HAP-1 (cell line): ENCODE results near the gene ZNF462.

Source experiments
- DNase-seq, 2 experiments: peaks; one replicate each; pipeline ENCODE4 v3.0.0-alpha.2; 2016 to 2020; ENCODE audit warnings: low spot score in 2 of 2
- H3K27me3 ChIP-seq: fragments of 250-450 bp; sonication (Bioruptor Pico); 2 replicates; pipeline ENCODE4 v1.5.1; 2020; ENCODE audit warnings: low read depth, mild to moderate bottlenecking, moderate library complexity
- H3K36me3 ChIP-seq: fragments of 250-450 bp; sonication (Bioruptor Pico); replicated peaks from 2 replicates; pipeline ENCODE4 v1.5.1; 2020; ENCODE audit warnings: mild to moderate bottlenecking
- H3K4me1 ChIP-seq: fragments of 250-450 bp; sonication (Bioruptor Pico); 2 replicates; pipeline ENCODE4 v1.5.1; 2020; ENCODE audit warnings: mild to moderate bottlenecking
- H3K4me3 ChIP-seq: fragments of 250-450 bp; sonication (Bioruptor Pico); 2 replicates; pipeline ENCODE4 v1.5.1; 2020; ENCODE audit warnings: mild to moderate bottlenecking, moderate library complexity
- H3K9me3 ChIP-seq: fragments of 250-450 bp; sonication (Bioruptor Pico); 2 replicates; pipeline ENCODE4 v1.5.1; 2020; ENCODE audit warnings: mild to moderate bottlenecking, moderate library complexity
- in situ Hi-C: fragments of 300-500 bp; cut with MboI; formaldehyde crosslinking; loops from 3 replicates; pipeline ENCODE4 v1.14.3; 2020; ENCODE audit warnings: low sequenced_read_pairs, inconsistent platforms, mixed read lengths

Gene ZNF462

DNA sequence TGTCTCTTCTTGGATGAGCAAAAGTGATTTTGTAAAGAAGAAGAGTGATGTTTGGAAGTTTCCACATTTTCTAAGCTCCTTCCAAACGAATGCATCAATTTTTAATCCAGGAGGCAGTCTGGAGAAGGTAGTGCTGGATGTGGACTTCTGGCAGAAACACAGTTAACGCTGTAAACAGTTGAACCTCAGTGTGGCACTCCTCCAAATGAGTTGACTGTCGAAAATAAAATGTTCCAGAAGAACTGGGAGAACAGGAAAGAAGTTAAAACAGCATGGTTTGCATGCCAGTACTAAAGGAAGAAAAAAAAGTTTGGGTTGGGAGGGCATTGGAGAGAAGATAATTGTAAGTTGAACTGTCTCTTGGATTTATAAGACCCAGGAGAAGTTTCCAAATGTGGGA lies 6.5 kb downstream of the ZNF462 start:
- Histone ChIP-seq H3K9me3 (no peaks in the 10 kb centered on the region; the same call in 1 of the 2 replicates), H3K4me1 (peaks cover 10% of the 10 kb centered on the region; the same call in 1 of the 2 replicates), H3K4me3 (no peak overlapping the region), H3K36me3 (peaks cover 3% of the 10 kb centered on the region; the same call in 1 of the 2 replicates), H3K27me3 (no peaks in the 10 kb centered on the region)
- in situ Hi-C loops: no loop called here
- DNase-seq: no peak

DNA sequence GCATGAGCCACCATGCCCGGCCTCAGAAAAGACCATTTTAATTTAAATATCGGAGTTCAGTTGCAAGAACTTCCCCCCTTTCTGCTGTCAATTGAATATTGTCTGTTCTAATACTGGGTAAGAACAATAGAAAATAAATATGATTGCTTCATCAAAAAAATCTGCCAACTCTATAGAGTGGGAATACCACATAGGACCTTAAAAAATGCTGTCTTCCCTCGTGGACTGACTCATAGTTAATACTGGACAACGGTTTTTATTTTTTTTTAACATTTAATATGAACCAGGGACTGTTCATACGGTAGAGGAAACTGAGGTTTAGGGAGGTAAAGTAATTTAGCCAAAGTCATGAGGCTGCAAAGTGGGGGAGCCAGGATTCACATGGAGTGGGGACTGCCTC lies 9.7 kb downstream of the ZNF462 start:
- no peaks in the 10 kb centered on the region for H3K27me3 ChIP-seq
- H3K4me1 ChIP-seq: peaks cover 8% of the 10 kb centered on the region

GRCh38 chr9:106874031-106874430 lies 11.1 kb downstream of the ZNF462 start:
- Histone ChIP-seq H3K27me3 (no peaks in the 10 kb centered on the region), H3K4me1 (peaks cover 21% of the 10 kb centered on the region), H3K9me3 (no peaks in the 10 kb centered on the region), H3K4me3 (no peak overlapping the region), H3K36me3 (peaks cover 3% of the 10 kb centered on the region; the same call in 1 of the 2 replicates)
- DNase-seq: no peak
- in situ Hi-C loops: no loop called here

More for the DNA sequence above, 9.7 kb downstream of the ZNF462 start:
- no peak for DNase-seq
- in situ Hi-C loops: no loop called here
- no peak overlapping the region for H3K4me3 ChIP-seq
- H3K9me3 ChIP-seq: no peaks in the 10 kb centered on the region
- H3K36me3 ChIP-seq: peaks cover 3% of the 10 kb centered on the region; the same call in 1 of the 2 replicates

DNA sequence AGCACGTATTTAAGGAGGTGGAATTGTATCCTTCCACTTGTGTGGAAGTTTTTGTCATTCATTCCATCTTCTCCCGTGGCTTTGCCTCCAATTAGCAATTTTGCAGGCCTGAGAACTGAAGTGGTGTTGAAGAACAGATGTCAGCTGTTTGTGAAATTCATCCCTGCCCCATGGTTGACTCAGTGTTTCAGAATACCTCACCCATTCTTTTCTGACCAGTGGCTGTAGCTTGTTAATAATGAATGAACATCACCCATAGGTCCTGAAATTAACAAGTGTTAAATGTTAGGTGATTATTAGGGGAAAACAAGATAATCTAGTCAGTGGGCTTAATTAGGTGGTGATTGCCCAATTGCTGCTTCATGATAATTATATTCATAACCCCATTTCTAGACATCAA lies 11.7 kb downstream of the ZNF462 start:
- H3K4me3 ChIP-seq: no peak overlapping the region
- no peaks in the 10 kb centered on the region for H3K9me3 ChIP-seq
- peaks cover 5% of the 10 kb centered on the region for H3K36me3 ChIP-seq
- H3K4me1 ChIP-seq: peaks cover 27% of the 10 kb centered on the region
- DNase-seq: no peak
- in situ Hi-C loops: no loop called here
- no peaks in the 10 kb centered on the region for H3K27me3 ChIP-seq

GRCh38 chr9:106875529-106875928 lies 12.6 kb downstream of the ZNF462 start:
- peaks cover 29% of the 10 kb centered on the region for H3K4me1 ChIP-seq
- no peaks in the 10 kb centered on the region for H3K9me3 ChIP-seq
- H3K36me3 ChIP-seq: peaks cover 8% of the 10 kb centered on the region
- H3K27me3 ChIP-seq: no peaks in the 10 kb centered on the region
- H3K4me3 ChIP-seq: no peak overlapping the region
- in situ Hi-C loops: no loop called here
- DNase-seq: no peak

DNA sequence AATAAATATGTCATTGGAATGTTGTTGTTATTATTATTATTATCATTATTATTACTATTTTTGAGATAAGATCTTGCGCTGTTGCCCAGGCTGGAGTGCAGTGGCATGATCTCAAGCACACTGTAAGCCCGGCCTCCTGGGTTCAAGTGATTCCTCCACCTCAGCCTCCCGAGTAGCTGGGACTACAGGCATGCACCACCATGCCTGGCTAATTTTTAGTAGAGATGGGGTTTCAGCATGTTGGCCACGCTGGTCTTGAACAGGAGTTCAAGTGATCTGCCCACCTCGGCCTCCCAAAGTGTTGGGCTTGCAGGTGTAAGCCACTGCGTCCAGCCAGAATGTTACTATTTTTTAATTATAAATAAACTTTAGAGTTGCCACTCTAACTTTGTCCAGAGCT lies 14.4 kb downstream of the ZNF462 start:
- H3K4me3 ChIP-seq: no peak overlapping the region
- in situ Hi-C loops: no loop called here
- H3K27me3 ChIP-seq: no peaks in the 10 kb centered on the region
- H3K4me1 ChIP-seq: peaks cover 29% of the 10 kb centered on the region
- H3K36me3 ChIP-seq: peaks cover 8% of the 10 kb centered on the region
- no peak for DNase-seq
- H3K9me3 ChIP-seq: no peaks in the 10 kb centered on the region

DNA sequence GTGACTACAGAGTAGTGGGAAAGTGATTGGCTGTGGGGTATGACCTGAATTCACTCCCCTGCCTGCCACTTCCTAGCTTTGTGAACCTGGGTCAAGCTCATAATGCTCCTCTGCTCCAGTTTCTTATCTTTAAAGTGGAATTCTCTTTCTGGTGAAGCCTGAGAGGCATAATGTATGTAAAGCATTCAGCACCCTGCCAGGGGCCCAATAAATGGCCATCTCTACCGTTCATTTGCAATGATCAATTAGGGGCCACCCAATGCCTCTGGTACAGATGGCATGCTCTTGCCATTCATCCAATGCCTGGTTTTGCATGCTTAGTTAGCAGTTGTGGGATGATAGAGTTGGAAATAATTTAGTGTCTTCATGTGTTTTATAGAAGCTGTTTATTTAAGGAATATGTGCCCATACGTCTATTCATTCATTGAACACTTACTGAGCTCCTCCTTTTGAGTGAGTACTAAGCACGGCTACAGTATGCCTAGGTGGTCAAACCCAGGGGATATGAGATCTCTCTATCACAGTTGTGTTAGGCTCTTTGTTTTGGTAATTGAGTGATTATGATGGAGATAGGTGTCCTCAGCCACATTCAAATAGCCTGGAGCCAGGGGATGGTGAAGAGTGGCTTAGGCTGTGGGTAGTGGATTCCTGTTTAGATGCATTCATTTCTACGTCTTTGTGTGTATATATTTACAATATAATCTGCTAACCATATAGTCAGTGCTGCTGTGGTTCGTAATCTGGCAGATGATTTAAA lies 15.3 kb downstream of the ZNF462 start:
- Histone ChIP-seq H3K4me3 (no peak overlapping the region), H3K4me1 (peaks cover 29% of the 10 kb centered on the region), H3K27me3 (no peaks in the 10 kb centered on the region), H3K36me3 (peaks cover 8% of the 10 kb centered on the region), H3K9me3 (no peaks in the 10 kb centered on the region)
- in situ Hi-C loops: no loop called here
- peak; percentile 76 to 94 for DNase-seq

DNA sequence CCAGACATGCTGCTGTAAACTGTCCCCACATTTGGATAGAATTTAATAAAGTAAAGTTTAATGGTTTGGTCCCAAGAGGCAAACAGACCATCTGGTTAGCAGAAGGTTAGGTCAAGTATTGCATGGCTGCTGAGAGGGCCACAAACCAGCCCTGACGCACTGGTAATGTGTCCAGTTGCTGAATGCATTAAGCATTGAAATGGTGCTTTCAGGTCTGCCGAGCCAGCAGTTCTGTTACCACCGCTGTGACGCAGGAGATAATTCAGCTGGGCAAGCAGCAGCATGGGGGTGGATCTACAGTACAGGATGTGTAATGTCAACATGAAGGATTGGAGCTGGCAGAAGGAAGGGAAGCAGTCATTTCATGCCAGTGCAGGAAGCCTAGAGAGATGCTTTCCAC lies 16.0 kb downstream of the ZNF462 start:
- peak in 1 of 2 experiments; percentile 49 for DNase-seq
- Histone ChIP-seq H3K4me3 (no peak overlapping the region), H3K36me3 (peaks cover 8% of the 10 kb centered on the region), H3K4me1 (peaks cover 29% of the 10 kb centered on the region), H3K27me3 (no peaks in the 10 kb centered on the region), H3K9me3 (no peaks in the 10 kb centered on the region)
- in situ Hi-C loops: no loop called here

GRCh38 chr9:106879439-106879882 lies 16.5 kb downstream of the ZNF462 start:
- Histone ChIP-seq H3K4me1 (peaks cover 28% of the 10 kb centered on the region), H3K4me3 (no peak overlapping the region), H3K27me3 (no peaks in the 10 kb centered on the region), H3K36me3 (peaks cover 8% of the 10 kb centered on the region), H3K9me3 (no peaks in the 10 kb centered on the region)
- in situ Hi-C loops: no loop called here
- peak in 1 of 2 experiments; percentile 54 for DNase-seq

GRCh38 chr9:106880081-106880480 lies 17.1 kb downstream of the ZNF462 start:
- in situ Hi-C loops: no loop called here
- Histone ChIP-seq H3K4me3 (no peak overlapping the region), H3K27me3 (no peaks in the 10 kb centered on the region), H3K4me1 (peaks cover 27% of the 10 kb centered on the region), H3K9me3 (no peaks in the 10 kb centered on the region), H3K36me3 (peaks cover 8% of the 10 kb centered on the region)
- no peak for DNase-seq

- no peaks in the 10 kb centered on the region for H3K27me3 ChIP-seq
- no peak overlapping the region for H3K4me3 ChIP-seq
- peaks cover 27% of the 10 kb centered on the region for H3K4me1 ChIP-seq
- H3K9me3 ChIP-seq: no peaks in the 10 kb centered on the region
- in situ Hi-C loops: no loop called here
- DNase-seq: no peak
- peaks cover 5% of the 10 kb centered on the region for H3K36me3 ChIP-seq
Observed at GRCh38 chr9:106880863-106881262, 17.9 kb downstream of the ZNF462 start.

GRCh38 chr9:106883030-106883429 lies 20.1 kb downstream of the ZNF462 start:
- no peaks in the 10 kb centered on the region for H3K9me3 ChIP-seq
- no peak overlapping the region for H3K4me3 ChIP-seq
- H3K4me1 ChIP-seq: peaks cover 17% of the 10 kb centered on the region
- DNase-seq: no peak
- H3K27me3 ChIP-seq: no peaks in the 10 kb centered on the region
- in situ Hi-C loops: no loop called here
- H3K36me3 ChIP-seq: peaks cover 5% of the 10 kb centered on the region; the same call in 1 of the 2 replicates

GRCh38 chr9:106883626-106884190 lies 20.7 kb downstream of the ZNF462 start:
- H3K4me3 ChIP-seq: no peak overlapping the region
- in situ Hi-C loops: no loop called here
- H3K9me3 ChIP-seq: no peaks in the 10 kb centered on the region
- peaks cover 5% of the 10 kb centered on the region; the same call in 1 of the 2 replicates for H3K36me3 ChIP-seq
- no peak for DNase-seq
- peaks cover 13% of the 10 kb centered on the region for H3K4me1 ChIP-seq
- no peaks in the 10 kb centered on the region for H3K27me3 ChIP-seq

- no peak for DNase-seq
- H3K36me3 ChIP-seq: no peaks in the 10 kb centered on the region
- no peaks in the 10 kb centered on the region for H3K9me3 ChIP-seq
- H3K4me1 ChIP-seq: peaks cover 15% of the 10 kb centered on the region
- in situ Hi-C loops: no loop called here
- H3K4me3 ChIP-seq: no peak overlapping the region
- no peaks in the 10 kb centered on the region for H3K27me3 ChIP-seq
Observed at GRCh38 chr9:106885451-106885850, 22.5 kb downstream of the ZNF462 start.
